ENCODE data around the gene PCDHGA10. TPM values are rescaled to one million over a fixed set of nuclear protein-coding genes. Genes with fewer than 3 reads are reported as not detected.
"Not testable (repeated sequence)": the region's sequence is repeated elsewhere in the genome, so short reads cannot be mapped to it uniquely, and the experiment has no call there.

Gene PCDHGA10
- total RNA-seq, 4 donors from 2014 or later: 2.3 to 6.2 (median 4.3) TPM

DNA sequence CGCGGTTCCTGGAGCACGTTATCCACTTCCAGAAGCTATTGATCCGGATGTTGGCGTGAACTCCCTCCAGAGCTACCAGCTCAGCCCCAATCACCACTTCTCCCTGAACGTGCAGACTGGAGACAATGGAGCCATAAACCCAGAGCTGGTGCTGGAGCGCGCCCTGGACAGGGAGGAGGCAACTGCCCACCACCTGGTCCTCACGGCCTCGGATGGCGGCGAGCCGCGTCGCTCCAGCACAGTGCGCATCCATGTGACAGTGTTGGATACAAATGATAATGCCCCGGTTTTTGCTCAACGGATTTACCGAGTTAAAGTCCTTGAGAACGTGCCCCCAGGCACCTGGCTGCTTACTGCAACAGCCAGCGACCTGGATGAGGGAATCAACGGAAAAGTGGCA is 9.4 kb upstream of the PCDHGA10 start:
- Histone ChIP-seq H3K4me1 (no peaks in the 10 kb centered on the region), H3K36me3 (peaks cover 0 to 6% (median 0%) of the 10 kb centered on the region in 4 donors), H3K4me3 (peak overlapping the region in 3 of 4 donors; percentile 36 to 46 (median 39)), H3K27me3 (peaks cover 0 to 9% (median 0%) of the 10 kb centered on the region in 4 donors), H3K9me3 (peaks cover 21 to 99% (median 95%) of the 10 kb centered on the region in 4 donors), H3K27ac (replicated peaks in 1 of 4) (no peak overlapping the region)
- 24% methylated on average over 18 of the region's 22 CpGs for WGBS
- TF ChIP-seq EP300 (IDR thresholded peaks at IDR 0.05): no peak
- TF ChIP-seq POLR2A (IDR thresholded peaks at IDR 0.05; ENCODE audit: low read depth): no peak
- no peak for TF ChIP-seq POLR2AphosphoS5 (IDR thresholded peaks at IDR 0.05)
- no peak for TF ChIP-seq CTCF (IDR thresholded peaks at IDR 0.05)
- DNase-seq (ENCODE audit: extremely low spot score): no peak
- intact Hi-C loops (cut with DNase I): no loop called here

GRCh38 chr5:141407790-141408505 is 4.8 kb upstream of the PCDHGA10 start, which contains the start of gene PCDHGB6:
TSS of gene PCDHGB6 (plus strand) at chr5:141408021. CDS start at chr5:141408203, 182 bp downstream.
- DNase-seq (ENCODE audit: extremely low spot score): not testable (repeated sequence)

DNA sequence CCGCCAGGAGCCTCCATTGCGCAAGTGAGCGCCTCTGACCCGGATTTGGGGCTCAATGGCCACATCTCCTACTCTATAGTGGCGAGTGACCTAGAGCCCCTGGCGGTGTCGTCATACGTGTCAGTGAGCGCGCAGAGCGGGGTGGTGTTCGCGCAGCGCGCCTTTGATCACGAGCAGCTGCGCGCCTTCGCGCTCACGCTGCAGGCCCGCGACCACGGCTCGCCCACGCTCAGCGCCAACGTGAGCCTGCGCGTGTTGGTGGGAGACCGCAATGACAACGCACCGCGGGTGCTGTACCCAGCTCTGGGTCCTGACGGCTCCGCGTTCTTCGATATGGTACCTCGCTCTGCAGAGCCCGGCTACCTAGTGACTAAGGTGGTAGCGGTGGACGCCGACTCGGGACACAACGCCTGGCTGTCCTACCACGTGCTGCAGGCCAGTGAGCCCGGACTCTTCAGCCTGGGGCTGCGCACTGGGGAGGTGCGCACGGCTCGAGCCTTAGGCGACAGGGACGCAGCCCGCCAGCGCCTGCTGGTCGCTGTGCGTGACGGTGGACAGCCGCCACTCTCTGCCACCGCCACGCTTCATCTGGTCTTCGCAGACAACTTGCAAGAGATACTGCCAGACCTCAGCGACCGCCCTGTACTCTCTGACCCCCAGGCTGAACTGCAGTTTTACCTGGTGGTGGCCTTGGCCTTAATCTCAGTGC is 3.0 kb upstream of the PCDHGA10 start:
- DNase-seq (ENCODE audit: extremely low spot score): no peak
- no peak overlapping the region for H3K27ac ChIP-seq (replicated peaks in 1 of 4)
- H3K4me3 ChIP-seq: peak overlapping the region in 1 of 4 donors; percentile 10
- H3K4me1 ChIP-seq: peaks cover 0 to under 1% (median 0%) of the 10 kb centered on the region in 4 donors
- H3K36me3 ChIP-seq: peaks cover 0 to 6% (median 2%) of the 10 kb centered on the region in 4 donors
- no peak for TF ChIP-seq CTCF (IDR thresholded peaks at IDR 0.05)
- TF ChIP-seq POLR2A (IDR thresholded peaks at IDR 0.05; ENCODE audit: low read depth): no peak
- no peak for TF ChIP-seq EP300 (IDR thresholded peaks at IDR 0.05)
- no peak for TF ChIP-seq POLR2AphosphoS5 (IDR thresholded peaks at IDR 0.05)
- H3K9me3 ChIP-seq: peaks cover 11 to 98% (median 96%) of the 10 kb centered on the region in 4 donors
- WGBS: 6% methylated on average over 2 of the region's 64 CpGs
- H3K27me3 ChIP-seq: no peaks in the 10 kb centered on the region
- intact Hi-C loops (cut with DNase I): loop anchor here (10.0 kb wide), 1 partner anchor 115 kb away; no protein-coding TSS in a partner anchor

More at GRCh38 chr5:141407790-141408505, 4.8 kb upstream of the PCDHGA10 start, which contains the start of gene PCDHGB6:
- TF ChIP-seq CTCF (IDR thresholded peaks at IDR 0.05): peak; percentile 18 to 49 (median 23)
- H3K27me3 ChIP-seq; intact Hi-C loops (cut with DNase I); H3K36me3 ChIP-seq; H3K27ac ChIP-seq (replicated peaks in 1 of 4); H3K4me1 ChIP-seq: not testable (repeated sequence)
- Histone ChIP-seq H3K4me3 (peak within 1 kb of the TSS; percentile 33 to 49 (median 36)), H3K9me3 (peaks cover 19 to 98% (median 96%) of the 10 kb centered on the region in 4 donors)
- 11% methylated on average over 25 of the region's 51 CpGs for WGBS

DNA sequence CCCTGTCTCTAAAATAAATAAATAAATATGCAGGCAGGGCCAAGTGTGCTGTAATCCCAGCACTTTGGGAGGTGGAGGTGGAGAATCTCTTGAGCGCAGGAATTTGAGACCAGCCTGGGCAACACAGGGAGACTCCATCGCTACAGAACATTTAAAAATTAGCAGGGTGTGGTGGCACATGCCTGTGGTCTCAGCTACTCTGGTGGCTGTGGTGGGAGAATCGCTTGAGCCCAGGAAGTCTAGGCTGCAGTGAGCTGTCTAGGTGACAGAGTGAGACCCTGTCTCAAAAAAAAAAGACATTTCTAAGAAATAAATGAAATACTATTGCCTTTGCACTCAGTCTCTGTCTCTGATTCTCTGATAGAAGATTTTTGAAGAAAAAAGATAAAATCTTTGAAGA is 1.2 kb upstream of the PCDHGA10 start:
- Histone ChIP-seq H3K27me3 (no peaks in the 10 kb centered on the region), H3K9me3 (peaks cover 11 to 96% (median 94%) of the 10 kb centered on the region in 4 donors), H3K27ac (replicated peaks in 1 of 4) (no peak overlapping the region), H3K4me3 (no peak overlapping the region), H3K4me1 (peaks cover 0 to 7% (median 0%) of the 10 kb centered on the region in 4 donors), H3K36me3 (peaks cover 0 to 6% (median 2%) of the 10 kb centered on the region in 4 donors)
- DNase-seq (ENCODE audit: extremely low spot score): no peak
- intact Hi-C loops (cut with DNase I): loop anchor here (10.0 kb wide), 1 partner anchor 113 kb away; no protein-coding TSS in a partner anchor
- WGBS: 57% methylated on average over 3 of the region's 3 CpGs
- no peak for TF ChIP-seq CTCF (IDR thresholded peaks at IDR 0.05)
- no peak for TF ChIP-seq POLR2AphosphoS5 (IDR thresholded peaks at IDR 0.05)
- no peak for TF ChIP-seq POLR2A (IDR thresholded peaks at IDR 0.05; ENCODE audit: low read depth)
- TF ChIP-seq EP300 (IDR thresholded peaks at IDR 0.05): no peak

Measured in esophagus muscularis mucosa (tissue), 4 donors.